NCI-H2107 treated with DMSO at 0.1 percent for 48 hours (cell line): ENCODE data around the gene ORMDL2.

ENCODE experiments used
- DNase-seq: peaks from one replicate; lab custom pipeline; 2025; ENCODE audit not compliant: unreplicated experiment; lab: John Stamatoyannopoulos, UW

ORMDL2 gene

GRCh38 chr12:55817345-55818139 is at the start of gene ORMDL2, which contains the start of gene SARNP:
Gene ORMDL2 (plus strand): TSS chr12:55818041. CDS start chr12:55819000, 959 bp downstream.
Gene SARNP (minus strand): TSS chr12:55817724. CDS start chr12:55817701, 23 bp downstream.
- peak; percentile 99 for DNase-seq

- no peak for DNase-seq
Observed at GRCh38 chr12:55771736-55772135, 46.1 kb upstream of the ORMDL2 start.

GRCh38 chr12:55777856-55778255 is 40.0 kb upstream of the ORMDL2 start:
- DNase-seq, result no peak

GRCh38 chr12:55780685-55781084 is 37.2 kb upstream of the ORMDL2 start:
- DNase-seq, result no peak

- no peak for DNase-seq
Observed at GRCh38 chr12:55788546-55788945, 29.3 kb upstream of the ORMDL2 start.

- no peak for DNase-seq
Observed at GRCh38 chr12:55789171-55789570, 28.7 kb upstream of the ORMDL2 start.

- DNase-seq, result no peak
Observed at GRCh38 chr12:55789893-55790292, 27.9 kb upstream of the ORMDL2 start.

- DNase-seq, result no peak
Observed at GRCh38 chr12:55795950-55796349, 21.9 kb upstream of the ORMDL2 start.

GRCh38 chr12:55797068-55797467 is 20.8 kb upstream of the ORMDL2 start:
- no peak for DNase-seq

- no peak for DNase-seq
Observed at GRCh38 chr12:55797550-55797949, 20.3 kb upstream of the ORMDL2 start.

GRCh38 chr12:55806982-55807381 is 10.9 kb upstream of the ORMDL2 start:
- no peak for DNase-seq

GRCh38 chr12:55809274-55809673 is 8.6 kb upstream of the ORMDL2 start:
- no peak for DNase-seq

- no peak for DNase-seq
Observed at GRCh38 chr12:55812088-55812487, 5.8 kb upstream of the ORMDL2 start.

GRCh38 chr12:55814257-55814656 is 3.6 kb upstream of the ORMDL2 start:
- no peak for DNase-seq

- DNase-seq, result no peak
Observed at GRCh38 chr12:55815473-55815872, 2.4 kb upstream of the ORMDL2 start.

- no peak for DNase-seq
Observed at GRCh38 chr12:55816881-55817344, 928 bp upstream of the ORMDL2 start.

GRCh38 chr12:55818140-55818728 is 393 bp downstream of the ORMDL2 start:
- DNase-seq, result no peak

- DNase-seq, result no peak
Observed at GRCh38 chr12:55818886-55819285, 1.0 kb downstream of the ORMDL2 start.

- DNase-seq, result no peak
Observed at GRCh38 chr12:55820679-55821078, 2.8 kb downstream of the ORMDL2 start.

GRCh38 chr12:55822228-55822627 is 4.4 kb downstream of the ORMDL2 start:
- DNase-seq, result no peak

- no peak for DNase-seq
Observed at GRCh38 chr12:55823419-55823818, 5.6 kb downstream of the ORMDL2 start.

- DNase-seq, result no peak
Observed at GRCh38 chr12:55824726-55825125, 6.9 kb downstream of the ORMDL2 start.
